Muscle of back (tissue), 11 donors: ENCODE data around the gene LY6G6D. TPM values are rescaled to one million over a fixed set of nuclear protein-coding genes. Genes with fewer than 3 reads are reported as not detected.
"Not testable (repeated sequence)": the region's sequence is repeated elsewhere in the genome, so short reads cannot be mapped to it uniquely, and the experiment has no call there.

ENCODE experiments used
- DNase-seq, 3 donors: peaks; one replicate each; pipeline versions ENCODE4 v3.0.0 to v3.0.0-alpha.2; 2013
- polyA plus RNA-seq, 10 donors: library from polyadenylated mRNA; unstranded; fragments of 120-200 nt; gene quantifications; one replicate each; pipeline ENCODE4 v1.2.1, GENCODE V29; 2013; ENCODE audit not compliant: insufficient read length in 10 of 10

Gene LY6G6D
- polyA plus RNA-seq, 10 donors = 0.42 to 1.1 (median 0.53) TPM; not detected in 4

GRCh38 chr6:31691564-31692108, 23.5 kb upstream of the LY6G6D start:
- no peak for DNase-seq

- DNase-seq = no peak
Observed at GRCh38 chr6:31692353-31692752, 22.8 kb upstream of the LY6G6D start.

DNA sequence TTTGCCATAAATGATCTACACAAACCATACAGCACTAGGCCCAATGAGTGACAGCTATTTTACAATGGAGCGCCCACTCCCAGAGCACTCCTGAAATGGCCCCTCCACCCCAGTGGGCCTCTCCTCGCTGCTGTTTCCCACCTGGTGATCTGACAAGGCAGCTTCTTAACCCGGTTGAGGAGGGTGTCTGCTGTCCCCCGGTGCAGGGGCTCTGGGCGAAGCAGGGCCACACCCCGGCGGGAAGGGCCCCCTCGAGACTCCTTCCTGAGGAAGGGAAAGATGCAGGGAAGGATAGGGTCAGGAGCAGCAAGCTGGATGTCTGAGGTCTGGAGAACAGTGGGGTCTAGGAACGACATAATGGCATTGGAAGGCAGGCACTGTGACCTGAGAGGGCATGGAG, 22.3 kb upstream of the LY6G6D start:
- DNase-seq = no peak

GRCh38 chr6:31693535-31693934, 21.6 kb upstream of the LY6G6D start:
- no peak for DNase-seq

- DNase-seq = no peak
Observed at GRCh38 chr6:31697555-31697954, 17.6 kb upstream of the LY6G6D start.

- no peak for DNase-seq
Observed at GRCh38 chr6:31700740-31701401, 14.3 kb upstream of the LY6G6D start.

- peak; percentile 62 to 78 (median 74) for DNase-seq
Observed at GRCh38 chr6:31701666-31702404, 13.3 kb upstream of the LY6G6D start.

GRCh38 chr6:31702405-31702818, 12.7 kb upstream of the LY6G6D start:
- no peak for DNase-seq

DNA sequence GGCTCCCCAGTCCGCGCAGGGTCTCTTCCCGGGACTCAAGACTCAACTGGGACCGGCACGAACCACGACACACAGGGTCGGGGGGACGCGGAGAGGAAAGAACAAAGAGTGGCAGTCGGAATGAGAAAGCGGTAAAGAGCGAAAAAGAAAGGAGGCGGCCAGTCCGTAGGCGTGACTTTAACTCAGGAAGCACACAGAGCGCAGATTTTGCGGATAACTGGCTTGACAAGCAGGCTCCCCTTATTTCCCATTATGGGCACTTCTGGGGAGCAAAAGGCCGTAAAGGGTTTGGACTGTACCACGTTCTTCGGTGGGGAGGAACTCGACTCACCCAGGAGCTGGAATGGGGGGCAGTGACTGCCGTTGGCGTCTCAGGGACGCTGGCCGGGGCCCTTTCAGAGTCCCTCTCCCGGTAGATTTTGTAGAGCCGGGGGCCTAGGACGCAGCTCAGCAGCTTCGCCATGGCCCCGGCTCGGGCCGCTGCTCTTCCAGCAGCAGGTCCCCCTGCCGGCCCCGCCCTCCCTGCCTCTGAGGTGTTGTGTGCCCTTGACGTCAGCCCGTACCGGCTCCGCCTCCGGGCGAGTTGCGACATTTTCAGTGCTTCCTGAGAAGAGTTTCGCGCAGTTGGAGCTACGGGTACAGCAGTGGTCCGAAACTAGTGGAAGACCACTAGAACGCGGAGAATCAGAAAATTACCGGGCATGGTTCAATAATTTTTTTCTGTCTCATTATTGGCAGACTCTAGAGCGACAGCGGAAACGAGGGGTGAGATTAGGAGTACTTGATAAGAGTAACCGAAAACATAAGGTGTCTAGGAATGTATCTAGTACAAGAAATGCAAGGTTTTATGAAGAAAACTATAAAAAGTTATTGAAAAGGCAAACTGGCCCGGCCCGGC, 12.1 kb upstream of the LY6G6D start, which contains the start of gene ABHD16A:
ABHD16A (minus strand) TSS at position 506 of the 898 bp plus-strand sequence; CDS start at position 463, 43 bp downstream.
- peak; percentile 99 to 100 (median 99) for DNase-seq

- DNase-seq = no peak
Observed at GRCh38 chr6:31705931-31706330, 9.2 kb upstream of the LY6G6D start.

DNA sequence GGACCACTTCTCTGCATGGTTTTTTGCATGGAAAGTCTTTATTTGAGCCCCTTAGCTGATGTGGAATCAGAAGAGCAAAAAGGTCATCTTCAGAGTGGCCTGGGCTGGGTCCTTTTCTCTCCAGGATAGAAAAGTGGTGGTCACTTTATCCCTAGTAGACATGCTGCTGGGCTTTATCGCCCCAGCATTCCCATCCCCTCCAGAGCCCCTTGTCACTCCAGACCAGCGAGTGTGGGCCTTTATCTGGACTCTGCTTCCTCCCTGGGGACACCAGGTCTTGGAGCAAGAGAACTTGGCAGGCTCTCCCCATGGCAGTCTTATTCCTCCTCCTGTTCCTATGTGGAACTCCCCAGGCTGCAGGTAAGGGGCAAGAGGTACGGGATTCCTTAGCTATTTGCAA, 8.5 kb upstream of the LY6G6D start, which contains the start of gene LY6G6F:
LY6G6F (plus strand) TSS at position 268 of the 400 bp plus-strand sequence; CDS start at position 309, 41 bp downstream.
- no peak for DNase-seq

DNA sequence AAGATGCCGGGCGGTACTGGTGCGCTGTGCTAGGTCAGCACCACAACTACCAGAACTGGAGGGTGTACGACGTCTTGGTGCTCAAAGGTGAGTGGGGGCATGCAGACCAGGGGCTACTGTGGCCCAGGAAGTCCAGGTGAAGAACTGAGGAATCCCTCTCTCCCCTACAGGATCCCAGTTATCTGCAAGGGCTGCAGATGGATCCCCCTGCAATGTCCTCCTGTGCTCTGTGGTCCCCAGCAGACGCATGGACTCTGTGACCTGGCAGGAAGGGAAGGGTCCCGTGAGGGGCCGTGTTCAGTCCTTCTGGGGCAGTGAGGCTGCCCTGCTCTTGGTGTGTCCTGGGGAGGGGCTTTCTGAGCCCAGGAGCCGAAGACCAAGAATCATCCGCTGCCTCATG, 7.4 kb upstream of the LY6G6D start:
- DNase-seq = no peak

DNA sequence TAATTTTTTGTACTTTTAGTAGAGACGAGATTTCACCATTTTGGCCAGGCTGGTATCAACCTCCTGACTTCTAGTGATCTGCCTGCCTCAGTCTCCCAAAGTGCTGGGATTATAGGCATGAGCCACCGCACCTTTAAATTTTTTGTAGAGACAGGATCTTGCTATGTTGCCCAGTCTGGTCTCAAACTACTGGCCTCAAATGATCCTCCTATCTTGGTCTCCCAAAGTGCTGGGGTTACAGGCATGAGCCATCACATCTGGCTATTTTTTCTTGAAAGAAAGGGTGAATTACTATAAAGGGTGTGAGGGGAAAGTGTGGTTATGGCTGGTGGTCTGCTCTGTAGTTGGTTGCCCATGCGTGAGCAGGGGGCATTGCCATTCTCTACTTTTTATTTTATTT, 6.9 kb upstream of the LY6G6D start:
- no peak for DNase-seq

- DNase-seq = not testable (repeated sequence)
Observed at GRCh38 chr6:31709157-31709556, 6.0 kb upstream of the LY6G6D start.

- DNase-seq = no peak
Observed at GRCh38 chr6:31710523-31711219, 4.5 kb upstream of the LY6G6D start.

- no peak for DNase-seq
Observed at GRCh38 chr6:31711233-31711632, 3.9 kb upstream of the LY6G6D start.

DNA sequence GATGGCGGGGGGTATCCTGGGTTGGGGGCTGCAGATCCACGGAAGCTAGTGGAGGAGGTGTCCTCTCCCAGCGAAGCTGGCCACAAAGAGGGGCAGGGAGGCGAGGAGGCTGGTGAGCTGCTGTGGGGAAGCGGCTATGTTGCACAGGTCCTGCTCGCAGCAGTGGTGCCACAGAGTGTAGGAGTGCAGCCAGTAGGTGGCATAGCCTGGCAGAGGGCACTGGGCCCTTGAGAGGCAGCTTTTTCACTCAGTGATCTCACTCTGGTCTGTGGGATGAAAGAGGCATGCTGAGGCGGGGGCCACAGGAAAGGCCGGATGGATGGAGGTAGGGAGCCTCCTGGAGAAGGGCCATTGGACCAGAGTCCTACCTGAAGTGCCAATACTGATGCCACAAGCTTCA, 2.9 kb upstream of the LY6G6D start:
- no peak for DNase-seq

- no peak for DNase-seq
Observed at GRCh38 chr6:31713465-31713864, 1.7 kb upstream of the LY6G6D start.

DNA sequence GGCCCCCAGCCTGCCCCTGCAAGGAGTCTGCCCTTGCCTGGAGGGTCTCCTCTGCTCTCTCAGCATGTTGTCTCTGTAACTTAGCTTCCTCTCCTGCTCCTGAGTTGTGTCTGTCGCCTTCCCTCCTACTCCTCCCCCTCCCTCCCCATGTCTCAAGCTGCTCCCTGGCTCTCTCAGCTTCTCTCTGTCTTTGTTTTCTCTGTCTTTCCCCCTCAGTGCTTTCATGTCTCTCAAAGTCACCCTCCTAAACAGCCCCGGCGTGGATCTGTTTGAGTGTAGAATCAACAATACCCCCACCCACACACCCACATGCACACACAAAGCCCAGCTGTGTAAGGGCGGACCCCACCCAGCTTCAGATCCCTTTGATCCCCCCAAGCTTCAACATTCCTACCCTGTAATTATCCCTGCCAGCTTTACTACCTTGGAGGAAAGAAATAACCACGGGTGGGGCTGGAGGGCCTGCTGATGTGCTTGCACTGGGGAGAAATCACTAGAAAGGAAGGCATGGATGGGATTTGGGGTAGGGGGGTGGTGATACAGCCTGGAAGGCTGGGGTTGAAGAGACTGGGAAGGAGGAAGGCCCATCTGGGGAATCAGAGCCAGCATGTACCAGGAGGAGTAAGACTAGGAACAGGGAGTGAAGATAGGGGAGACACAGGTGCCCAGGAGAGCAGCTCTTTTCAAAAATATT, 1.0 kb upstream of the LY6G6D start:
- no peak for DNase-seq

- DNase-seq = no peak
Observed at GRCh38 chr6:31717499-31718222, 2.5 kb downstream of the LY6G6D start.
